Activated CD8-positive, alpha-beta memory T cell treated with anti-CD3 and anti-CD28 coated beads for 4 hours (primary cell): ENCODE measurements around the gene XPNPEP3.
"Not testable (repeated sequence)": the region's sequence is repeated elsewhere in the genome, so short reads cannot be mapped to it uniquely, and the experiment has no call there.

Experiments used
- DNase-seq, 2 donors: peaks; one replicate each; pipeline ENCODE4 v3.0.0-alpha.2; 2020; ENCODE audit warnings: low read depth in 2 of 2

Gene XPNPEP3

GRCh38 chr22:40857309-40857855, 434 bp downstream of the XPNPEP3 start:
- DNase-seq, result no peak

DNA sequence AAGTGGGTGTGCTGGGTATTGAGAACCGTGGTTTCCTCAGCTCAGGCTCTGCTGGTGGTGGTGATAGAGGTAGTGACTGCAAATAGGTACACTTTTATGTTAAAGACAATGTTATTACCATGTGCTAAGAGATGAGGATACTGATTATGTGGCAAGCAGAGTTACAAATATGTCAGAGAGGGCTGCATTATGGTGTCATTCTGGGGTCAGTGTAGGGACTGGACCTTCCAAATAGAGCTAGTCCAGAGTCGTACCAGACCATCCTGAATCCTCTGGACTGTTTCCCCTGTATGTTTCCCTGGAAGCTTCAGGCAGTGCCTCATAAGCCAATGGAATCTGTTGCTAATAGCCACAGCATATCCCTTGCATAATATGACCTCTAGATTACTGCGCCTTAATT, 5.1 kb downstream of the XPNPEP3 start, which contains the start of gene DNAJB7:
Gene DNAJB7 (minus strand): TSS at position 101 of the 400 bp plus-strand sequence. CDS start 119 bp downstream, outside the sequence.
- no peak for DNase-seq

DNA sequence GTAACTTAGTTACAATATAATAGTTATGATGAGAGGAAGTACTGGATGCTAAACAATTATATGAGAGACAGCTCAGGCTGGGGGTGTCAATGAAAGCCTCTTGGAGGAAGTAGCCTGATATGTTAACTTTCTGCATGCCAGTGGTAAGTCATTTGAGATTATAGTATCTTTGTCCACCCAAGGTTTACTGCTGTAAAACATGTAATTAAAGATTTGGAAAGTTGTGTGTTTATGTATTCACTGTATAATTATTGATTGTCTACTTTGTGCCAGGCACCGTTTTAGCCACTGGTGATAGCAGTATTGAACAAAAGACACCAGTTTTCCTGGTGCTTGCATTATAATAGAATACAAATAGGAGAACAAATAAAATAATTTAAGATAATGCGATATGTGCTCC, 5.6 kb downstream of the XPNPEP3 start:
- DNase-seq, result no peak

DNA sequence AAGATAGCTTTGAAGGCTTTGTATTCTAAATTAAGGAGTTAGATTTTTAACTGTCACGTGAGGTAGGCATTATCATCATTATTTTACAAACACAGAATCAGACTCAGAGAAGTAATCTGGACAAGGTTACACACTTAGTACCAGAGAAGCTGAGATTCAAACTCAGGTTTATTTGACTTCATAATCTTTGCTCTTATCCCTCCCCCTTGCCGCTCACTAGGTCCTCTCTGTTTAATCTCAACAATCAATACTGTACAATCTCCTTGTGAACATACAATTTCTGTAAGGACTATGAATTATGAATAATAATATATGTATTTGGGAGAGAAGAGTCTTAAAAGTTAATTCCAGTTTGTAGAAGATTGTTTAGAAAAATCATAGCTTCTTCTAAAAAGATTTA, 10.2 kb downstream of the XPNPEP3 start:
- no peak for DNase-seq

DNA sequence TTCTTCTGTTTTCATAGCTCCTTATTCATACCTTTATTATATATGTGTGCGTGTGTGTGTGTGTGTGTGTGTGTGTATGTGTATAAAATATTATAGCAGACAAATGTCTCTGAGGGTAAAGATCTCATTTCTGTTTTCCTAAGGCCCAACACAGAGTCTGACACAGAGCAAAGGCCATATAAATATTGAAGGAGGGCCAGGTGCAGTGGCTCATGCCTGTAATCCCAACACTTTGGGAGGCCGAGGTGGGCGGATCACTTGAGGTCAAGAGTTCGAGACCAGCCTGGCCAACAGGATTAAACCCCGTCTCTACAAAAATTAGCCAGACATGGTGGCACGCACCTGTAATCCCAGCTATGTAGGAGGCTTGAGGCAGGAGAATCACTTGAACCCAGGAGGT, 11.4 kb downstream of the XPNPEP3 start:
- DNase-seq, result not testable (repeated sequence)

- no peak for DNase-seq
Measured at GRCh38 chr22:40874016-40874415, 17.1 kb downstream of the XPNPEP3 start.

DNA sequence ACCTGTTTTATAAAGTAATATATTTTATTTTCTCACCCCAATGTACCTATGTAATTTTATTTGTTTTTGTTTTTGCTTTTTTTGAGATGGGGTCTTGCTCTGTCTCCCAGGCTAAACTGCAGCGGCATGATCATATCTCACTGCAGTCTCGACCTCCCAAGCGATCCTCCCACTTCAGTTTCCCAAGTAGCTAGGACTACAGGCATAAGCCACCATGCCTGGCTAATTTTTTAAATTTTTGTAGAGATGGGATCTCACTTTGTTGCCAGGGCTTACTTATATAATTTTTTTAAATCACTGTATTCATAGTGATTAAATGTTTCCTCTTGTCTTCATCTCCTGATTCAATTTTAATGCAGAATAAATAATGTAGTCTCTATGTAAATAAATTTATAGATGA, 18.2 kb downstream of the XPNPEP3 start:
- no peak for DNase-seq

- DNase-seq, result no peak
Measured at GRCh38 chr22:40876907-40877306, 20.0 kb downstream of the XPNPEP3 start.

GRCh38 chr22:40877488-40877887, 20.5 kb downstream of the XPNPEP3 start:
- no peak for DNase-seq

DNA sequence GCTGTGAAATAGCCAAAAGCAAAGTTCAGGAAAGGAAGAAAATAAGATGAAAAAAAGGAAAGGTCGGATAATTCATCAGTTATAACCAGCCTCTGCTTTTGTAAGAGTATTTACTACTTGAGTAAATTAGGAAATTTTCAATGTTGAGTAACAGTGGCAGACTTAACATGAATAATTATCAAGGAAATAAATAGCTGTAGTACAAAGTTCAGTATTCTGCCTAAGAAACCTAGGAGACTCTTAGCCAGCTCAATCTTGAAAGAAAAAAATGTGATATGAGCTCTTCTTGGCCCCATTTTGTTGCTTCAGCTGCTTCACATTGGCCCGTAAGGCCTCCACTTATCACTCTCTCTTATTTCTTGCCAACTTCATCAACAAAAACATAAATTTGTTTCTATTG, 22.0 kb downstream of the XPNPEP3 start:
- no peak for DNase-seq

GRCh38 chr22:40889116-40889515, 32.2 kb downstream of the XPNPEP3 start:
- no peak for DNase-seq

DNA sequence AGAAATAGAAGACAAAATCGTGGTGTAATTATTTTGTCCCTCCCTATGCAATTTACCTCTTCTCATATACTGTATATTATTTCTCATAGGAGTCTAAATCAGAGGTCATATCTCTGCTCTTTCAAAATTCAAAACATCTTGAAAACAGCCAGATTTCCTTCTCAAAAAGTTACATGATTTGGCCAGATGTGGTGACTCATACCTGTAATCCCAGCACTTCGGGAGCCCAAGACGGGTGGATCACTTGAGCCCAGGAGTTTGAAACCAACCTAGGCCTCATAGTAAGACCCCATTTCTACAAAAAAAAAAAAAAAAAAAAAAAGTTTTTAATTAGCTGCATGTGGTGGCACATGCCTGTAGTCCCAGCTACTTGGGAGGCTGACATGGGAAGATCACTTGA, 33.9 kb downstream of the XPNPEP3 start:
- no peak for DNase-seq

GRCh38 chr22:40894417-40894816, 37.5 kb downstream of the XPNPEP3 start:
- DNase-seq, result no peak

DNA sequence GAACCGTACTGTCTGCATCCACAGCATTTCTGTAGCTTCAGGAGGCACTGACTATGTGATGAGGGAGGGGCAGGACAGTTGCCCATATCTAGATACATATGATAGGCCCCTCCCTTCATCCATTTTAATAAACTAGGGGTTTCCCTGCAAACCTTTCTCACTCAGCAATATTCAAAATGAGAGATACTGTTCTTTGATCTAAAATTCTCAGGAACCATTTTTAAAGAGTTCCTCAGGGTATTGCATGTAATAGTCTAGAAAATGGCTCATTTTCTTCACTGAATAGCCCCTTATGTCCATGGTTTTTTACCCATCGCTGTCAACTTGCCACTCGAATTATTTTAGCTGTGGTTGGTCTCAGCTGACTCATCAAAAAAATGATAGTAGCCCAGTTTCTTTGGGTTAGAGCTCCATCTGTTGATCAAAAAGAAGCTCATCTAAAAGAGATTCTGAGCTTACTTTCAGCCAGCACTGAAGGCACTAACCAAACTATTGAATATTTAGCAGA, 42.0 kb downstream of the XPNPEP3 start:
- no peak for DNase-seq

DNA sequence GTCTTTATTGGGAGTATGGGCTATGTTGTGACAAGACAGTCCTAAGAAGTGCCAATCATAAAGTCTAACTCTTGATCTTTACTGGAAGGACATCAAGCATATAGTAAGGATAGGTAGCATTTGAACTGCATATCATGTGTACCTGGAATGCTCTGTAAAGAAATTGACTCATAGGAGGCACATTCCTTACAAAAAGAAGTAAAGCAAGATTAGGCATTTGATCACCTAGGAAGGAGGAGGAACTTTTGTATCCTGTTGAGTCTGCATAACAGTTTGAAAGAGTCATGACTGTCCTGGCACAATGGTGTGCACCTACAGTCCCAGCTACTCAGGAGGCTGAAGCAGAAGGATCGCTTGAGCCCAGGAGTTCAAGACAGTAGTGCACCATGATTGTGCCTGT, 47.2 kb downstream of the XPNPEP3 start:
- no peak for DNase-seq

DNA sequence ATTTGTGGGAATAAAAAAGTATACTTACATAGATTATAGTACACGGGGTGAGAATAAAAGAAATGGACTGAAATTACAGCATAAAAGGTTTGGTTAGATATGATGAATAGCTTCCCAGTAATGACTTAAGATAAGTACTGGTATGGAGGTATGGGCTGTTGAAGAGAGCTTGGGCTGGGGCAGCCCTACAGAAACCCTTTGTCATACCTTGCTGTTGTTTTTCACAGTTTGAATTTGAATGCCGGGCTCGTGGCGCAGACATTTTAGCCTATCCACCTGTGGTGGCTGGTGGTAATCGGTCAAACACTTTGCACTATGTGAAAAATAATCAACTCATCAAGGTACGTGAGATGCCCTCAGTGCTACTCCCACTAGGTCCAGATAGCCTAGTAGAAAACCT, 51.9 kb downstream of the XPNPEP3 start:
- no peak for DNase-seq

DNA sequence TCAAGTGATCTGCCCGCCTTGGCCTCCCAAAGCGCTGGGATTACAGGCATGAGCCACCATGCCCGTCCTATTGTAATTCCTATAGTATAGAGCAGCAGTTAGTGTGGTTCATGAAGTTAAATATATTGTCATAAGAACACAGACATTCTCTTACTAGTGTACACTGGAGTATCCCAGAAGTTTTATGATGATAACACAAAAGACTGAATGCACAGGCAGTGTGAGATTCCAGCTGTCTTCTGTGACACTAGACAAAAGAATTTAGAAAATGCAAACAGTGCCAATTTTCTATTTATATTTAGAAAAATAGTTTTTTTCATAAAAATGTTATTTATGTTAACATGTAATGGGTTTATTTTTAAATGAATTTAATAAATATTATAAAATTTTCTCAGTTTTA, 54.8 kb downstream of the XPNPEP3 start:
- no peak for DNase-seq

- DNase-seq, result not testable (repeated sequence)
Measured at GRCh38 chr22:40912987-40913386, 56.0 kb downstream of the XPNPEP3 start.

- DNase-seq, result no peak
Measured at GRCh38 chr22:40919446-40919845, 62.5 kb downstream of the XPNPEP3 start.

DNA sequence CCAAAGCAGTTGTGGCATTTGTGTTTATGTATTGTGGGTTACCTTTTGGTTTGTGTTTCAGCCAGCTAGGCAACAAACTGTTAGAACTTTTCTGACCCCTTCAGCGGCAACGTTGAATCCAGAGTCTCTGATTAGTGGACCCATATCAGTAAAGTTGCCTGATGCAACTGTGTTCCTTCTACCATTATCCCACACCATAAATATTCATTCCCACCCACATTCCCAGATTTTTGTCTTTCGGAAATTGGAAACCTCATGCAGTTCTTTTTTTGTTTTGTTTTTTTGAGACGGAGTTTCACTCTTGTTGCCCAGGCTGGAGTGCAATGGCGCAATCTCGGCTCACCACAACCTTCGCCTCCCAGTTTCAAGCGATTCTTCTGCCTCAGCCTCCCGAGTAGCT, 63.6 kb downstream of the XPNPEP3 start:
- no peak for DNase-seq

GRCh38 chr22:40922484-40923303, 65.7 kb downstream of the XPNPEP3 start:
- DNase-seq, result no peak

- DNase-seq, result no peak
Measured at GRCh38 chr22:40928657-40929056, 71.7 kb downstream of the XPNPEP3 start.

DNA sequence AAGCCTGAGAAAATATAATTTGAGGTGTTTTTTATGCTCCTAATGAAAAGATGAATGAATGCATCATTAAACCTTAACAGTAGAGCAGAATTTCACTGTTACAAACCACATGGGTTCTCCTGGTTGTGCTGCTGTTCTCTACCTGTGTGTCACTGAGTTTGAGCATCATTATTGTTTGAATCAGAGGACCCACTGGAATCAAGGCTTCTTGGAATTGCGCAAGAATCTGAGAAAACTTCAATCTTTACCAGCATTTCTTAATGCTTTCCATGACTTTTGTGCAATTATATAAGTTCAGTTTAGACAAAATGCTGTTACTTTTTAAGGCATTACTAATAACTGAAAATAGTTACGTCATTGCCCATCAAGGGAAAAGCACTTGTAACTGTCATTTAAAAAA, 75.4 kb downstream of the XPNPEP3 start:
- DNase-seq, result no peak
